Prostate gland (tissue), 2 donors: Measurements from ENCODE around the gene PTPRM. TPM values are rescaled to one million over a fixed set of nuclear protein-coding genes. Genes with fewer than 3 reads are reported as not detected.

Source experiments
- DNase-seq: peaks from one replicate; pipeline ENCODE4 v3.0.0-alpha.2; 2019; ENCODE audit warnings: low spot score
- H3K27ac ChIP-seq, 2 donors: fragments of 200-600 bp; sonication (generic); 2 replicates each; pipeline ENCODE4 v1.5.1; 2017 to 2019
- H3K27me3 ChIP-seq: fragments of 200-600 bp; sonication (generic); replicated peaks from 2 replicates; pipeline ENCODE4 v1.5.1; 2019; ENCODE audit not compliant: insufficient read depth
- H3K36me3 ChIP-seq, 2 donors: fragments of 200-600 bp; sonication (generic); 1 replicate in 1 of 2; 2 replicates in 1 of 2; pipeline versions ENCODE4 v1.5.1 to v1.8.1; 2017 to 2019
- H3K4me1 ChIP-seq: fragments of 200-600 bp; sonication (generic); replicated peaks from 2 replicates; pipeline ENCODE4 v1.5.1; 2019
- H3K4me3 ChIP-seq, 2 donors: fragments of 200-600 bp; sonication (generic); 2 replicates each; pipeline ENCODE4 v1.5.1; 2017 to 2019
- H3K9me3 ChIP-seq: fragments of 200-600 bp; sonication (generic); 2 replicates; pipeline ENCODE4 v1.5.1; 2017
- CTCF ChIP-seq, 4 experiments: fragments of 200-600 bp in 2 of 4; fragments of 450-650 bp in 2 of 4; sonication (generic) in 2 of 4; IDR thresholded peaks; 1 replicate in 3 of 4; 2 replicates in 1 of 4; pipeline ENCODE4 v1.5.1; 2016 to 2019; ENCODE audit warnings: antibody characterized with exemption in 4 of 4, mild to moderate bottlenecking in 2 of 4, moderate library complexity in 2 of 4
- POLR2A ChIP-seq: fragments of 450-650 bp; IDR thresholded peaks from one replicate; pipeline ENCODE4 v1.6.1; 2016; ENCODE audit warnings: antibody characterized with exemption, mild to moderate bottlenecking
- POLR2AphosphoS5 ChIP-seq: sonication (generic); formaldehyde crosslinking; IDR thresholded peaks from one replicate; pipeline ENCODE4 v1.6.1; 2017; ENCODE audit warnings: antibody characterized with exemption
- WGBS: methylation state at CpG from one replicate; pipeline ENCODE4 v1.1.5; 2018; 5-methylcytosine and 5-hydroxymethylcytosine counted together
- intact Hi-C: fragments of 100-400 bp; cut with DNase I; formaldehyde crosslinking; loops from one replicate; pipeline ENCODE4 v1.14.2; 2022
- total RNA-seq, 2 donors: library from RNA; depleted of rRNA; stranded (reverse); fragments of >200 nt; gene quantifications; one replicate each; pipeline ENCODE4 v1.1.0, GENCODE V29; 2016

PTPRM gene
- total RNA-seq, 2 donors from 2014 or later: 32.9 to 92.6 TPM

GRCh38 chr18:8374676-8375075 is 807.6 kb downstream of the PTPRM start:
- intact Hi-C loops: no loop called here

DNA sequence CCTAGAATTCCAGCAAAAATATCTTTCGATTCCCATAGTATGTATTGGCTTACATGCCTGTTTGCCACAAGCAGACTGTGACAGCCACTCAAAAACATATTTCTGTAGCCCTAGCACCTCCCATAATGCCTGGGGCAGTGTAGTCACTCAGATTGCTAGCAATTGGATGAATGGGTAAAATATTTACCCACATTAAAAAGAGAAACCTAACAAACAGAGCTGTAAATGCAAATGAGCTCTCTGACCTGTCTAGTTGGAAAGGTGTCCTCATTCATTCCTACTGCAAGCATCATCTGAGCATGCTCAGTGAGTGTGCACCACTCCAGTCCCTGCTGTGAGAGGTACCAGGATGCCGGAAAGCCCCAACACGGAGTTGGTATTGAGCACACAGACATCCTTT is 808.1 kb downstream of the PTPRM start:
- H3K4me1 ChIP-seq: no peaks in the 10 kb centered on the region
- intact Hi-C loops: no loop called here
- no peaks in the 10 kb centered on the region for H3K9me3 ChIP-seq
- no peak overlapping the region for H3K27ac ChIP-seq
- TF ChIP-seq POLR2AphosphoS5 (no peak), CTCF (IDR thresholded peaks at IDR 0.05) (no peak)
- peaks cover 0 to 4% of the 10 kb centered on the region in 2 donors for H3K36me3 ChIP-seq
- 84% methylated on average over 3 of the region's 3 CpGs for WGBS
- no peak overlapping the region for H3K4me3 ChIP-seq
- no peaks in the 10 kb centered on the region for H3K27me3 ChIP-seq
- DNase-seq: no peak

More at GRCh38 chr18:8374676-8375075, 807.6 kb downstream of the PTPRM start:
- H3K27ac ChIP-seq: no peak overlapping the region
- WGBS: 49% methylated on average over 4 of the region's 4 CpGs
- H3K27me3 ChIP-seq: no peaks in the 10 kb centered on the region
- H3K4me1 ChIP-seq: no peaks in the 10 kb centered on the region
- DNase-seq: no peak
- no peak overlapping the region for H3K4me3 ChIP-seq
- no peaks in the 10 kb centered on the region for H3K9me3 ChIP-seq
- peaks cover 0 to 4% of the 10 kb centered on the region in 2 donors for H3K36me3 ChIP-seq
- TF ChIP-seq POLR2AphosphoS5 (no peak), POLR2A (no peak), CTCF (IDR thresholded peaks at IDR 0.05) (no peak)

- Histone ChIP-seq H3K9me3 (no peaks in the 10 kb centered on the region), H3K27me3 (no peaks in the 10 kb centered on the region), H3K4me3 (no peak overlapping the region), H3K27ac (no peak overlapping the region), H3K36me3 (peaks cover 0 to 4% of the 10 kb centered on the region in 2 donors), H3K4me1 (no peaks in the 10 kb centered on the region)
- TF ChIP-seq CTCF (IDR thresholded peaks at IDR 0.05) (no peak), POLR2A (no peak), POLR2AphosphoS5 (no peak)
- no peak for DNase-seq
- intact Hi-C loops: no loop called here
- 97% methylated on average over 7 of the region's 7 CpGs for WGBS
Observed at GRCh38 chr18:8376113-8376512, 809.0 kb downstream of the PTPRM start.

- Histone ChIP-seq H3K4me3 (no peak overlapping the region), H3K36me3 (peaks cover 0 to 4% of the 10 kb centered on the region in 2 donors), H3K9me3 (no peaks in the 10 kb centered on the region), H3K27ac (no peak overlapping the region), H3K4me1 (no peaks in the 10 kb centered on the region), H3K27me3 (no peaks in the 10 kb centered on the region)
- intact Hi-C loops: no loop called here
- no peak for DNase-seq
- 98% methylated on average over 19 of the region's 19 CpGs for WGBS
- TF ChIP-seq POLR2AphosphoS5 (no peak), POLR2A (no peak), CTCF (IDR thresholded peaks at IDR 0.05) (no peak)
Observed at GRCh38 chr18:8379187-8379941, 812.2 kb downstream of the PTPRM start.

GRCh38 chr18:8380006-8380405 is 812.9 kb downstream of the PTPRM start:
- intact Hi-C loops: loop anchor here (10.0 kb wide), 2 partner anchors 815 to 1105 kb away; partner anchors contain the start of gene PTPRM
- Histone ChIP-seq H3K9me3 (no peaks in the 10 kb centered on the region), H3K4me3 (no peak overlapping the region), H3K4me1 (no peaks in the 10 kb centered on the region), H3K27ac (no peak overlapping the region), H3K27me3 (no peaks in the 10 kb centered on the region), H3K36me3 (peaks cover 0 to 4% of the 10 kb centered on the region in 2 donors)
- TF ChIP-seq POLR2A: no peak
- TF ChIP-seq CTCF (IDR thresholded peaks at IDR 0.05): no peak
- TF ChIP-seq POLR2AphosphoS5: no peak
- no peak for DNase-seq
- WGBS: 86% methylated on average over 2 of the region's 2 CpGs
